HG03457 (cell line): ENCODE results near the gene ROBO4.

Experiments
- ATAC-seq: cut with Tn5 transposase; IDR thresholded peaks from one replicate; pipeline ENCODE4 v1.9.1; 2021; ENCODE audit warnings: moderate number of reproducible peaks; ENCODE audit not compliant: unreplicated experiment

Gene ROBO4

GRCh38 chr11:124844664-124845079 lies 53.0 kb downstream of the ROBO4 start:
- ATAC-seq = no peak

DNA sequence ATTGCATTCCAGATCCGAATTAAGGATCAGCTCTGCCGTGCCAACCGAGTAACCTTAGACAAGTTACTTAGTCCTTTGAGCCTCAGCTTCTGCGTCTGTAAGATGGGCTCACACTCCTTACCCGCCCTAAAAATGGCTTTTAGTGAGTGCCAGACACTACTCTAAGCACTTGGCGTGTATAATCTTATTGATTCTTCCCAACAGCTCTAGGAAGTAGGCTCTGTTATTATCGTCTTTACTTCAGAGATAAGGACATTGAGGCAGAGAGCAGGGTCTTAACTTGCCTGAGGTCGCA lies 54.1 kb downstream of the ROBO4 start:
- ATAC-seq = no peak

GRCh38 chr11:124842305-124842704 lies 55.4 kb downstream of the ROBO4 start:
- no peak for ATAC-seq

- no peak for ATAC-seq
These were observed 55.8 kb downstream of the ROBO4 start for GRCh38 chr11:124841840-124842239.

DNA sequence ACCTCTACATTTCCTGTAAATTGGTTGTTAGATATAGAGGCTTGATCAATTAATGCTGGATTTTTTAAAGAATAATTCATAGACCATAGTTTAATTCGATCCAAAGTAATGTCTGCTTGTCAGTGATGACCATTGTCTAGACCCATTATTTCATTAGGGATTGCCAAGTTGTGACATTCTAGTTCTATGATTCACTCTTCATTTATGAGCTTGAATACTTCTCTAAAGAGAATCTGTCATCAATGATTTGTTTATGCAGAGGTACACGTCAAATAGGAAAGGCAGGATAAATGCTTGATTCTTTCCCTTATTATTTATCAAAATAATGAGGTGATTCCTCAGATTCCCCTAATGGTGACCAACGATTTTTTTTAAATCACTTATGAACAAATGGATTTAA lies 56.5 kb downstream of the ROBO4 start:
- ATAC-seq = no peak

- ATAC-seq = no peak
These were observed 57.0 kb downstream of the ROBO4 start for GRCh38 chr11:124840666-124841065.

- no peak for ATAC-seq
These were observed 57.6 kb downstream of the ROBO4 start for GRCh38 chr11:124839972-124840621.

GRCh38 chr11:124839128-124839971 lies 58.3 kb downstream of the ROBO4 start:
- ATAC-seq = no peak

DNA sequence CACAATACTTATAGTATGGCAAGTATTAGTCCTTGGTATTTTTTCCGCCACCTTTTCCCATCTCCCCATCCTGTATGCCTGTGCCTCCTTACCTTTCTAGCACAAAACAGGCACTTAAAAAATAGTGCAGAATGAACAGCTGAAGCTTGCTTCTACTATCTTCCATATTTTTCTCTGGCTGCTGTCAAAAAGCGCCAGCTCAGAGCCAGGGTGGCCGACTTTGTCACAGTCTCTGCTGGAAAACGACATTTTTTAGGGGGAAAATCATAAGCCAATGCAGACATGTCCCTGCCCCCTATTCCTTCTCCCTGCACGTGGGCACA lies 58.9 kb downstream of the ROBO4 start:
- ATAC-seq = no peak

GRCh38 chr11:124837491-124837856 lies 60.2 kb downstream of the ROBO4 start:
- ATAC-seq = no peak

- no peak for ATAC-seq
These were observed 61.7 kb downstream of the ROBO4 start for GRCh38 chr11:124835918-124836317.

DNA sequence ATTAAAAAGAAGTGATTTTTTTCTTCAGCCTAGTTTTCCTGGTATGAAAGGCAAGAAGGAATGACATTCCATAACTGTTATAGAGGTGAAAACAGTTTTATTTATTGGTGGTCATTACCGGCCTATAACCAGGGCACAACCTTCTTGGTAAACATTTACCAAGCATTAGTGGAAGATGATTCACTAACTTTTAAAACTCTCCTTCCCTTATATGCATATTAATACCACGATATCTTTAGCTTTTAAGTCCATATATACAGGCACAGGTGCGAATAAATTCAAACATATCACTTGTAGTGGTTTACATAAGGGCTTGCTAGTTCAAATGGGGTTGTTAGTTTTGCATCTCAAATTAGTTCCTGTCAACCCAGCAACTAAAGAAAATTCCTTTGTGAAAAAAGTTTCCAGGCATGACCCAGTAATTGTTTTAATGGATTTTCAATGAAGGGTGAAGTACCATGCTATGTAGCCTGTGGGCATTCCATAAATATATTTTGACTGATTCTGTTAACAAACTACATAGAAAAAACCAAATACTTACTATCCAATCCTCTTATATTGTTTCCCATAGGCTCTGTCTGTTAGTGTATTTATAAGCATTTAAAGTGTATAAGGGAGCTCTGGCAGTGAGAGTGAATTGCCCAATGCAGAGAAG lies 63.0 kb downstream of the ROBO4 start:
- no peak for ATAC-seq
